Transverse colon (tissue), 4 donors: Measurements from ENCODE around the gene CLSTN1. TPM values are rescaled to one million over a fixed set of nuclear protein-coding genes. Genes with fewer than 3 reads are reported as not detected.

Source experiments
- DNase-seq: peaks from one replicate; pipeline ENCODE4 v3.0.0-alpha.2; 2019
- H3K27ac ChIP-seq, 4 donors: fragments of 200-600 bp; sonication (generic); 2 replicates each; pipeline ENCODE4 v1.5.1; 2016 to 2018; ENCODE audit warnings: inconsistent platforms in 4 of 4
- H3K27me3 ChIP-seq: fragments of 200-600 bp; sonication (generic); 2 replicates; pipeline ENCODE4 v1.5.1; 2017; ENCODE audit warnings: inconsistent platforms
- H3K36me3 ChIP-seq, 4 donors: fragments of 200-600 bp; sonication (generic); 2 replicates each; pipeline ENCODE4 v1.5.1; 2017 to 2019; ENCODE audit warnings: inconsistent platforms in 4 of 4
- H3K4me1 ChIP-seq, 4 donors: fragments of 200-600 bp; sonication (generic); 2 replicates each; pipeline ENCODE4 v1.5.1; 2017 to 2020; ENCODE audit warnings: inconsistent platforms in 4 of 4
- H3K4me3 ChIP-seq, 4 donors: fragments of 200-600 bp; sonication (generic); 1 replicate in 1 of 4; 2 replicates in 3 of 4; pipeline versions ENCODE4 v1.5.1 to v1.6.1; 2017 to 2019; ENCODE audit warnings: inconsistent platforms in 4 of 4
- H3K9me3 ChIP-seq, 2 donors: fragments of 200-600 bp; sonication (generic); 2 replicates each; pipeline ENCODE4 v1.5.1; 2017 to 2019; ENCODE audit warnings: inconsistent platforms in 2 of 2
- EP300 ChIP-seq: sonication (generic); formaldehyde crosslinking; IDR thresholded peaks from one replicate; pipeline ENCODE4 v1.6.1; 2017; ENCODE audit warnings: antibody characterized with exemption, low read depth
- POLR2A ChIP-seq: fragments of 450-650 bp; IDR thresholded peaks from one replicate; pipeline ENCODE4 v1.6.1; 2016; ENCODE audit warnings: antibody characterized with exemption, mild to moderate bottlenecking, moderate library complexity
- POLR2AphosphoS5 ChIP-seq, 3 donors: sonication (generic); formaldehyde crosslinking; IDR thresholded peaks; one replicate each; pipeline ENCODE4 v1.6.1; 2016; ENCODE audit warnings: antibody characterized with exemption in 3 of 3
- WGBS, 2 donors: methylation state at CpG; one replicate each; pipeline ENCODE4 v1.1.5; 2018; ENCODE audit warnings: low coverage in 1 of 2; 5-methylcytosine and 5-hydroxymethylcytosine counted together
- in situ Hi-C, 4 donors: fragments of 200-750 bp; cut with MboI; loops; one replicate each; pipeline versions ENCODE4 v1.15.0 to v1.15.1; 2017; ENCODE audit warnings: low sequenced_read_pairs in 3 of 4, low pct_ligation_motif_present in 1 of 4, low pct_unique_long_range_greater_than_20kb in 1 of 4
- intact Hi-C: fragments of 100-400 bp; cut with DNase I; formaldehyde crosslinking; loops from one replicate; pipeline ENCODE4 v1.15.1; 2023; ENCODE audit warnings: low total_unique reads
- total RNA-seq, 4 donors: library from RNA; depleted of rRNA; stranded (reverse); fragments of >200 nt; gene quantifications; one replicate each; pipeline ENCODE4 v1.1.0, GENCODE V29; 2016
- TF ChIP-seq, protein P1 (sequence below), 5 experiments: fragments of 200-600 bp in 3 of 5; fragments of 450-650 bp in 2 of 5; sonication (generic) in 3 of 5; IDR thresholded peaks; 1 replicate in 2 of 5; 2 replicates in 3 of 5; pipeline ENCODE4 v1.5.1; 2016 to 2017; ENCODE audit warnings: antibody characterized with exemption in 5 of 5, inconsistent platforms in 3 of 5, mild to moderate bottlenecking in 2 of 5, moderate library complexity in 1 of 5

The CLSTN1 gene
- total RNA-seq, 4 donors from 2014 or later: 118 to 191 (median 143) TPM

DNA sequence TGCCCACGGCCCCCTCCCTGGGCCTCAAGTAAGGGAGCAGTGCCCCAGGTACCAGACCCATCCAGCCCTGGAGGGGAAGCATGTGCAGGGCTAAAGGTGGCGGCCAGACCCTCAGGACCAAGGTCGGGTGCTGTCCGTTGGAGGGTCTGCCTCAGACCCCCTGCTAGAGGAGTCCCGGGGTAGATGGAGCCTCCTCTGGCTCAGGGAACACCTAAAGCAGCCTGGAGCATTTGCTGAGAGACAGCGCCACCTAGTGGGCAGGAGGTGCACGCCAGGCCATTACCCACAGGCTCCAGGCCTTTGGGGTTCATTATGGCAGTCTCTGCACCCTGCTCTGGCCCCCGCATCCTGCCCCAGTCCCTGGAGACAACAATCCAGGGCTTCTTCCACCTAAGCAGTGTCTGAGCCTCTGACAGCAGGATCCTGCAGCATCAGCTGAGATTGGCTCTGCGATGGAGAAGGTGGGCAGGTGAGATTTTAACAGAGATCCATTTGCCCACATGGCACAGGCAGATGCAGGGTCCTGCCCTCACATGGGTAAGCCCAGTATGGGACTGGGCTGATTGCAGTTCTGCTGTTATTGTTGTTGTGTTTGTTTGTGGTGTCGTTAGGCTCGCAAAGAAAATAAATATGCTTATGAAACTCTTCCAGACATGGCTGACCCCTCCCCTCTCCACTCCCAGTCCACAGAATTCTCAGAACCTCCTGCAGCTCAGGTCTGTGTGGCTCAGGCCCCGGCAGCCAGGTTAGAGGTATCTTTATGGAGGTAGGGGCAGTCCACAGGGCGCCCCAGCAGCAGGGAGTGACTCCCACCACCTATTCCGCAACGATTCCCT is 43.9 kb upstream of the CLSTN1 start:
- WGBS, 2 donors: 47 to 80% methylated on average over 1 to 15 of the region's 15 CpGs
- intact Hi-C loops: loop anchor here (5.0 to 10.0 kb wide), 2 partner anchors 80 to 143 kb away; no protein-coding TSS in a partner anchor
- Histone ChIP-seq H3K27ac (no peak overlapping the region), H3K36me3 (no peaks in the 10 kb centered on the region), H3K27me3 (no peaks in the 10 kb centered on the region), H3K4me1 (no peaks in the 10 kb centered on the region), H3K9me3 (no peaks in the 10 kb centered on the region), H3K4me3 (no peak overlapping the region)
- TF ChIP-seq POLR2AphosphoS5 (IDR thresholded peaks at IDR 0.05): no peak
- TF ChIP-seq, protein P1, sequence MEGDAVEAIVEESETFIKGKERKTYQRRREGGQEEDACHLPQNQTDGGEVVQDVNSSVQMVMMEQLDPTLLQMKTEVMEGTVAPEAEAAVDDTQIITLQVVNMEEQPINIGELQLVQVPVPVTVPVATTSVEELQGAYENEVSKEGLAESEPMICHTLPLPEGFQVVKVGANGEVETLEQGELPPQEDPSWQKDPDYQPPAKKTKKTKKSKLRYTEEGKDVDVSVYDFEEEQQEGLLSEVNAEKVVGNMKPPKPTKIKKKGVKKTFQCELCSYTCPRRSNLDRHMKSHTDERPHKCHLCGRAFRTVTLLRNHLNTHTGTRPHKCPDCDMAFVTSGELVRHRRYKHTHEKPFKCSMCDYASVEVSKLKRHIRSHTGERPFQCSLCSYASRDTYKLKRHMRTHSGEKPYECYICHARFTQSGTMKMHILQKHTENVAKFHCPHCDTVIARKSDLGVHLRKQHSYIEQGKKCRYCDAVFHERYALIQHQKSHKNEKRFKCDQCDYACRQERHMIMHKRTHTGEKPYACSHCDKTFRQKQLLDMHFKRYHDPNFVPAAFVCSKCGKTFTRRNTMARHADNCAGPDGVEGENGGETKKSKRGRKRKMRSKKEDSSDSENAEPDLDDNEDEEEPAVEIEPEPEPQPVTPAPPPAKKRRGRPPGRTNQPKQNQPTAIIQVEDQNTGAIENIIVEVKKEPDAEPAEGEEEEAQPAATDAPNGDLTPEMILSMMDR (IDR thresholded peaks at IDR 0.05): peak; percentile 96 to 98 (median 97)
- DNase-seq: peak; percentile 88
- in situ Hi-C loops: loop anchor here in 3 of 4 donors (5.0 to 10.0 kb wide), 4 partner anchors 80 to 243 kb away; no protein-coding TSS in a partner anchor

DNA sequence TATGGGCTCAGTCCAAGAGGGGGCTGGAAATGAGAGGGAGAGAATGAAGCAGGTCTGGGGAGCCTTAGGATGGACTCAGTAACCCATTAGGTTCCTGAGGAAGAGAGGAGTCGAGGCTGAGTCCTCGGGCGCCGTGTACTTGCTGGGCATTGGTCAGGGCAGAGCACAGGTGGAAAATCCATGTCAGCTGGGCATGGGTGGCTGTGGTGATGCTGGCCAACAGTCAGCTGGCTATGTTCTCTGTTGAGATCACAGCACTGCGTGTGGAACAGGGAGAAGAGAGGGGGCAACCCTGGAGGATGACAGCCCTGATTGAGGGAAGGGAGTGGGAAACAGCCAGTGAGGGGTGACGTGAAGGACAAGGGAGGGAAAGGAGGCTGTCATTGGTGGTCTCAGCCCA is 43.1 kb upstream of the CLSTN1 start:
- Histone ChIP-seq H3K27ac (no peak overlapping the region), H3K4me3 (no peak overlapping the region), H3K9me3 (no peaks in the 10 kb centered on the region), H3K27me3 (no peaks in the 10 kb centered on the region), H3K36me3 (no peaks in the 10 kb centered on the region), H3K4me1 (no peaks in the 10 kb centered on the region)
- intact Hi-C loops (loop anchor here (5.0 to 10.0 kb wide), 2 partner anchors 80 to 142 kb away; no protein-coding TSS in a partner anchor), in situ Hi-C loops (loop anchor here in 3 of 4 donors (5.0 to 10.0 kb wide), 4 partner anchors 80 to 242 kb away; no protein-coding TSS in a partner anchor)
- DNase-seq: no peak
- no peak for TF ChIP-seq POLR2AphosphoS5 (IDR thresholded peaks at IDR 0.05)
- TF ChIP-seq POLR2A: no peak
- TF ChIP-seq EP300: no peak
- TF ChIP-seq, protein P1 (IDR thresholded peaks at IDR 0.05): no peak
- WGBS, 2 donors: 90% methylated on average over 6 of the region's 6 CpGs; no CpG with 5 or more reads in 1 of the 2 donors

DNA sequence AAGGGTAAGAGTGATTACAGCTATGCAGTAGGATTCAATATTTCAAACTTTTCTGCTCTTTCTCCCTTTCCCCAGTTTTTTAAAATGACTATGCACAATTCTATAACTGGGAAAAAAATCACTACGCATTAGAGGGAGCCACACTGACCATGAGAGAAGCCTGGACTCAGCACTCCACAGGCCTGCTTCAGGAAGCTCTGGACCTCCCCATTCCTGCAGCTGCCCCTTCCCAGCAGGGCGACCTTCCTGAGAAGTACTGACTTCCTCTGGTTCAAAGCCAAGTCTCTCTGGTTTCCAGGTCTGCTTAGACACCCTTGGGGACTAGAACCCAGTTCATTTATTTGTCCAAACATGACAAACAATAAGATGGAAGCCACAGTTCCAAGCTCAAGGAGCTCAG is 42.0 kb upstream of the CLSTN1 start:
- in situ Hi-C loops: loop anchor here in 3 of 4 donors (5.0 to 10.0 kb wide), 4 partner anchors 78 to 241 kb away; no protein-coding TSS in a partner anchor
- WGBS, 2 donors: 63 to 87% methylated on average over 1 to 2 of the region's 2 CpGs

GRCh38 chr1:9863371-9863770 is 39.6 kb upstream of the CLSTN1 start:
- intact Hi-C loops: loop anchor here (10.0 kb wide), 1 partner anchor 139 kb away; no protein-coding TSS in a partner anchor
- no peak for DNase-seq
- H3K27me3 ChIP-seq: no peaks in the 10 kb centered on the region
- no peaks in the 10 kb centered on the region for H3K9me3 ChIP-seq
- no peaks in the 10 kb centered on the region for H3K4me1 ChIP-seq
- 80 to 94% methylated on average over 1 to 10 of the region's 10 CpGs for WGBS, 2 donors
- no peak overlapping the region for H3K27ac ChIP-seq
- H3K4me3 ChIP-seq: no peak overlapping the region
- in situ Hi-C loops: loop anchor here in 2 of 4 donors (10.0 kb wide), 2 partner anchors 79 to 239 kb away; no protein-coding TSS in a partner anchor
- TF ChIP-seq, protein P1 (IDR thresholded peaks at IDR 0.05): no peak
- peaks cover 0 to 1% (median 0%) of the 10 kb centered on the region in 4 donors for H3K36me3 ChIP-seq

More for the DNA sequence above, 42.0 kb upstream of the CLSTN1 start:
- TF ChIP-seq EP300 (no peak), POLR2AphosphoS5 (IDR thresholded peaks at IDR 0.05) (no peak), POLR2A (no peak)
- TF ChIP-seq, protein P1 (IDR thresholded peaks at IDR 0.05): no peak
- DNase-seq: no peak
- Histone ChIP-seq H3K27ac (no peak overlapping the region), H3K27me3 (no peaks in the 10 kb centered on the region), H3K9me3 (no peaks in the 10 kb centered on the region), H3K4me1 (no peaks in the 10 kb centered on the region), H3K4me3 (no peak overlapping the region), H3K36me3 (no peaks in the 10 kb centered on the region)
- intact Hi-C loops: loop anchor here (2.0 to 10.0 kb wide), 3 partner anchors 78 to 239 kb away; no protein-coding TSS in a partner anchor
